ENCODE results near the gene LRP10.

Gene LRP10

GRCh38 chr14:22884738-22885523 lies 13.4 kb downstream of the LRP10 start:
- no peak for TF ChIP-seq GATA2 (IDR thresholded peaks at IDR 0.05; ENCODE audit: low read depth, low read length)

GRCh38 chr14:22885975-22886374 lies 14.4 kb downstream of the LRP10 start:
- TF ChIP-seq GATA2 (IDR thresholded peaks at IDR 0.05; ENCODE audit: low read depth, low read length) (no peak), GATA3 (IDR thresholded peaks at IDR 0.05; ENCODE audit: low read depth, low read length) (no peak)

GRCh38 chr14:22886500-22887259 lies 15.1 kb downstream of the LRP10 start:
- TF ChIP-seq GATA3 (IDR thresholded peaks at IDR 0.05; ENCODE audit: low read depth, low read length) (no peak), GATA2 (IDR thresholded peaks at IDR 0.05; ENCODE audit: low read depth, low read length) (no peak)

- TF ChIP-seq GATA3 (IDR thresholded peaks at IDR 0.05; ENCODE audit: low read depth, low read length): no peak
- no peak for TF ChIP-seq GATA2 (IDR thresholded peaks at IDR 0.05; ENCODE audit: low read depth, low read length)
These were observed 15.9 kb downstream of the LRP10 start for GRCh38 chr14:22887260-22887989.

GRCh38 chr14:22887990-22888378 lies 16.4 kb downstream of the LRP10 start:
- TF ChIP-seq GATA2 (IDR thresholded peaks at IDR 0.05; ENCODE audit: low read depth, low read length) (no peak), GATA3 (IDR thresholded peaks at IDR 0.05; ENCODE audit: low read depth, low read length) (no peak)

GRCh38 chr14:22888662-22889061 lies 17.1 kb downstream of the LRP10 start:
- no peak for TF ChIP-seq GATA2 (IDR thresholded peaks at IDR 0.05; ENCODE audit: low read depth, low read length)
- TF ChIP-seq GATA3 (IDR thresholded peaks at IDR 0.05; ENCODE audit: low read depth, low read length): no peak

- TF ChIP-seq GATA3 (IDR thresholded peaks at IDR 0.05; ENCODE audit: low read depth, low read length): no peak
- no peak for TF ChIP-seq GATA2 (IDR thresholded peaks at IDR 0.05; ENCODE audit: low read depth, low read length)
These were observed 18.9 kb downstream of the LRP10 start for GRCh38 chr14:22890416-22890815.

- TF ChIP-seq GATA3 (IDR thresholded peaks at IDR 0.05; ENCODE audit: low read depth, low read length): no peak
- no peak for TF ChIP-seq GATA2 (IDR thresholded peaks at IDR 0.05; ENCODE audit: low read depth, low read length)
These were observed 20.9 kb downstream of the LRP10 start for GRCh38 chr14:22892488-22892887.

GRCh38 chr14:22893706-22894105 lies 22.2 kb downstream of the LRP10 start:
- TF ChIP-seq GATA3 (IDR thresholded peaks at IDR 0.05; ENCODE audit: low read depth, low read length) (no peak), GATA2 (IDR thresholded peaks at IDR 0.05; ENCODE audit: low read depth, low read length) (no peak)

- TF ChIP-seq GATA2 (IDR thresholded peaks at IDR 0.05; ENCODE audit: low read depth, low read length) (no peak), GATA3 (IDR thresholded peaks at IDR 0.05; ENCODE audit: low read depth, low read length) (no peak)
These were observed 23.9 kb downstream of the LRP10 start for GRCh38 chr14:22895402-22895801.

GRCh38 chr14:22896356-22896755 lies 24.8 kb downstream of the LRP10 start:
- TF ChIP-seq GATA2 (IDR thresholded peaks at IDR 0.05; ENCODE audit: low read depth, low read length): no peak
- no peak for TF ChIP-seq GATA3 (IDR thresholded peaks at IDR 0.05; ENCODE audit: low read depth, low read length)

- TF ChIP-seq GATA3 (IDR thresholded peaks at IDR 0.05; ENCODE audit: low read depth, low read length) (no peak), GATA2 (IDR thresholded peaks at IDR 0.05; ENCODE audit: low read depth, low read length) (no peak)
These were observed 25.2 kb downstream of the LRP10 start for GRCh38 chr14:22896760-22897159.

- no peak for TF ChIP-seq GATA2 (IDR thresholded peaks at IDR 0.05; ENCODE audit: low read depth, low read length)
- no peak for TF ChIP-seq GATA3 (IDR thresholded peaks at IDR 0.05; ENCODE audit: low read depth, low read length)
These were observed 25.8 kb downstream of the LRP10 start for GRCh38 chr14:22897357-22897756.

GRCh38 chr14:22898302-22899090 lies 27.0 kb downstream of the LRP10 start:
- TF ChIP-seq GATA2 (IDR thresholded peaks at IDR 0.05; ENCODE audit: low read depth, low read length) (no peak), GATA3 (IDR thresholded peaks at IDR 0.05; ENCODE audit: low read depth, low read length) (no peak)

Measured in SH-SY5Y (cell line).